Stimulated activated CD8-positive, alpha-beta memory T cell treated with anti-CD3 and anti-CD28 coated beads, Interleukin-15, amount 100 ng/mL, for 1 hour (primary cell): Measurements from ENCODE around the gene WWOX.

ENCODE experiments used
- DNase-seq: peaks from one replicate; pipeline ENCODE4 v3.0.0-alpha.2; 2020; ENCODE audit warnings: low read depth

The WWOX gene

DNA sequence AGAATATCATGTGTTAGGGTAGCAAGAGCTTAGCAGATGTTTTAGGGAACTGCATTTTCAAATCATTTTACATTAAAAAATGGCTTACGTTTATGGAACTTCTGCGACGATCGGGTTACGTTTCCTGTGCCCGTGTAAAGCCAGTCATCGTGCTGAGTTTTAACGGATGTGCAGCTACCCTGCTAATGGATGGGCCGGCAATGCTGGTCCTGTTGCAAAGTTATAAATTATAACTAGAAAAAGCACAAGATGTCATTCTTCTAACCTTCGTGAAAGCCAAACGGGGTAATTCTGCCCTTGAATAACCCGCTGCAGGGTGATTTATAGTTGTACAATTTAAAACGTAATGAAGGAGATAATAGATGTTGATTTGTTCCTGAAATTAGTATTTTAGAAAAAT, 339.2 kb downstream of the WWOX start:
- no peak for DNase-seq

- no peak for DNase-seq
Measured at GRCh38 chr16:78439646-78440045, 340.2 kb downstream of the WWOX start.

GRCh38 chr16:78441298-78441697, 341.8 kb downstream of the WWOX start:
- DNase-seq: no peak

DNA sequence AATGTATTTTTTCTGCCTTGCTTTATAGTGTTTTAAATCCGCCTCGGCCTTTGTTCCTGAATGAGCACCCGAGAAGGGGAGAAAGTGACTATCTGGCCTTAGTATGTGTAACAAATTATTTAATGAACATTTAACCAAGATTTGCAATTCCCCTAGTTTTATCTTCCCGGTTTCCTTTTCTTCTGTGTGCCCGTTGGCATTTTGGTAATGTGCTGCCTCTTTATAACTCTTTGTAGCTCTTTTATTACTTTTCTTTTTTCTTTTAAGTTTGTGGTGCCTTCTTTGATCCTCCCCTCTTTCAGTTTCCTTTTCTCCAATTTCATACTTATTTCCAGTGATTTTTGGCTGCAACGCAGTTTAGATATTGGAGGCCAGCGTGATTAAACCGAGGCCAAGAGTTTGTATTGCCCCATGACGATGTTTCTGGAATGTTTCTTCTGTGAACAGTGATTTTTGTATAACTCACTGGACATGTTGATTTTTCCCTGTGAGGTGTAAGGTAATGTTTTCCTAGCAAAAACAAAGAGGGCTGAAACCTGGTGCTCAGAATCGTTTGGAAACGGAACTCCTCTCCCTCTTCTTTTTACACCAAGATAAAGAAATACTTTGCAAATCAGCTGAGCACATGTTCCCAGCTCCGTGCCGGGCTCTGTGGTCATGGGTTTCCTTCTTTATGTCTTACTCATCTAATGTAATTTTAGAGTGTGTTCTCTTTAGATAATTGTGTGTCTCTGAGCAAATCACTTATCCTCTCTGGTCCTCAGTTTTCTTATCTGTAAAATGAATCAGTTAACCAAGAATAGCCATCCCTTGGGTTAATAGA, 344.3 kb downstream of the WWOX start:
- no peak for DNase-seq

DNA sequence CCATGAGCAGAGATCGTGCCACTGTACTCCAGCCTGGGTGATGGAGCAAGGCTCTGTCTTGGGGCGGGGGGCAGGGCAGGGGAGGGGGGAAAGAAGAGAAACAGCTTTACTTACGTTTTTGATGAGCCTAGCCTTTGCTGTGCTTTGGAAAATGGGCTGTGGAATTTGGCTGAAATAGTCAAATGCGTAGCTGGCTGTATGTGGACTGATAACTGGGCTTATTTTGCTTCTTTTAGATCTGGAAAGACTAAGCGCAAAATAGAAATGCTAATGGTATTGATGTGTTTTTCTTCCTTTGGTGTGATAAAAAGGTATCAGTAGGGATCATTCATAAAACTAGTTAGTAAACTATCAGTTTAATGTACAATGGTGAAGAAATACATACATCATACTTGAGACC, 346.4 kb downstream of the WWOX start:
- DNase-seq: no peak

GRCh38 chr16:78446486-78446885, 347.0 kb downstream of the WWOX start:
- no peak for DNase-seq

DNA sequence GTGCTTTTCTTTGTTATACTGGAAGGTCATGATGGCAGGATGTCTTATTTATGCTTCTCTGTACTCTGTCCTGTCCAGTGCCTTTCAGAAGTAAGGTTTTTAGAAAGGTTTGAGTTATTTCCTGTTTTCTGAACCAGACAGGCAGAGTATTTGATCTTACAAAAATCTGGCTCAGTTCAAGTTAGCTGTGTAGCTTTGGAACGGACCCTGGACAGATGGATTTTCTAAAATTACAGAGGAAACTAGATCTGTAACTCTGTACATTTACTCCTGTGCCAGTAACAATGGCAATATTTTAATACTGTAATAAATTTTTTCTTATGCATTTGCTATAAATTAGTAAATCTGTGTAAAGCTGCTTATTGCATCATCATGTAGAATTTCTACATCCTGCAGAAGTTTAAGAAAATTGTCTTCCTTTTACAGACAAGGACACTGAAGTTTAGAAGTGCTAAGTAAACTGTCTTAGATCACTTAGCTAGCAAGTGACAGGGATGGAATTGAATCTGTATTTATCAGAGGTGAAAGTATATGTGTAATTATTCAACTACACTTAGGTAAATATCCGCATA, 347.6 kb downstream of the WWOX start:
- DNase-seq: no peak

- no peak for DNase-seq
Measured at GRCh38 chr16:78448658-78449271, 349.3 kb downstream of the WWOX start.

DNA sequence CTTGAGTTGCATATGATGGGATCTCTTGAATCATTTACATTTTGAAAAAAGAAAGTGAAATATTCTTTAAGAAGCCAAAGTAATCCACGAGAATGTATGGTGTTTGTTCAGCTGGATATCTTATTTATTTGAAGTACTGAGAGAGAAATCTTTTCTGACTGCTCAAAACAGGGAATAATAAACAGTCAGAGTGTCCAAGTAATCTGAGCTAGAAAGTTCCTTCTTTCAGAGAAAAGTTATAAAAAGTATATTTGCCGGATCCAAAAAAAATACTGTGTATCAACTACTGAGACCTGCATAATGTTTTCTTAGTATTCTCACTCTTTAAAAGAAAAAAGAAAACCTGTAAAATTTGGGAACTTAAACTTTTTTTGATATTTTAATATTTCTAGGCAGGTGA, 350.8 kb downstream of the WWOX start:
- no peak for DNase-seq

- DNase-seq: no peak
Measured at GRCh38 chr16:78452025-78452555, 352.6 kb downstream of the WWOX start.

GRCh38 chr16:78455861-78456260, 356.4 kb downstream of the WWOX start:
- no peak for DNase-seq

- DNase-seq: no peak
Measured at GRCh38 chr16:78458588-78458987, 359.1 kb downstream of the WWOX start.

DNA sequence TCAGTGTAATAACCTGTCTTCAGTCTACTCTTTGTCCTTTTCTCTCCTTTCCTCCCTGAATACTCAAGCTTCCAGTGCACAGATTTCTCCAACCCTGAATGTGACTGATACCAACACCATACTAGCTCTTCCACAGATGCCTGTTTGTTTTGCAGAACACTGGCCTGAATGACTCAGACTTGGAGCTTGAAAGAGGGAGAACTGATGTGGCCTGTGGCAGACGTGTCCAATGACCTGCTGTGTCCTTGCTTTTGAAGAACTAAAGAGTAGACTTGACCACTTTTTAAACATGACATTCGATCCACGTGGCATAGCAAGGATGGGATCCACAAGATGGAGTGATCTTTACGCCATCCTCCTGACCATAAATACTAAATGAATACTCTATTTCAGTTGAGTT, 361.0 kb downstream of the WWOX start:
- DNase-seq: no peak

DNA sequence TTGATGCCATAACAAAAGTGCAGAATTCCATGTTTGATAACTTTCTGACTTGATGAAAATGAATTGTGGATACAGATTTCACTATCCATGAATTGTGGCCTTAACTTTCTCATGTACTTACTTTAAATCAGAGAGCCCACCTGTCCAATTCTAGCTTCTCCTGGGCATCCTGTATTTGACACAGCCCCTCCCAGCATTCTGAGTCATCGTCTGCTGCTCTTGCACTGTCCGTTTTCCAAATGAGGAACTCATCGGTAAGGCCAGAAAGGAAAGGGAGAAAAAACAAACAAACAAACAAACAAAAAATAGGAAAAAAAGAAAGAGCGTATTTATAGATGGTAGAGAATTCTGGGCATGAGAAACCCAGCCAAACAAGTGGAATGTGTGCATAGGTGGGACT, 361.6 kb downstream of the WWOX start:
- no peak for DNase-seq

DNA sequence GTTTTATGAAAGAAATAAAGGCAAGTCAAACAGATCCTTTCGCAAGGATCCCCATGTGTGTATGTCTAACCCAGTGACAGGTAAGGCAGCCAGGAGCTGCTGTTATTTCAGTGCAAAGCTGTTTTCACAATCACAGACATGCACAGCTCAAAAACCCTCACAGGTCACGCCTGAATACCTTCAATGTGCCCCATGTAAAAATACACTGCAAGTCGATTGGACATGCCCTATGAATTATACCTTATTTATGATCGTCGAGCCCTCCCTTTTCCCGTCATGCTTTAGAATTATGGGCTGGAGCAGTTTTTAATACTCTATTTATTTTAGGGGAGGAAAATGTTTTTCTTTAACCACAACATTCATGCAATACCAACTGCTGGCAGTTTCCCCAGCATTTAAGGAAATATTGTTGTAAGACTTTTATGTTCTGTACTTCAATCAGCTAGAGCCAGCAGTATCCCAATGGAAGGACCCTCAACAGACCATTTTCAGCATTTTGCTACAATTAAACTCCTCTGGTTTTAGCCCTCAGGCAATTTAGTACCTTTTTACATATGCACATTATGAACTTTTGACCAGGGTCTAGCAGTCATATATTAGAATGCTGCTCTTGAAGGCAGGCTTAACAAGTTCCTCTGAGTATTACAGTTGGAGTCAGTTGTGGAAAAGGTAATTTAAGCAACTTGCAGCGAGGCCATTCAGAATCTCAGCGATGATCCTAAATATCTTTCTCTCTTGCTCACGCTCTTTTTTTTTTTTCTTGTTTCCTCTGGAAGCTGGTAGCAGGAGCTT, 362.2 kb downstream of the WWOX start:
- no peak for DNase-seq

- no peak for DNase-seq
Measured at GRCh38 chr16:78462288-78463208, 363.1 kb downstream of the WWOX start.

DNA sequence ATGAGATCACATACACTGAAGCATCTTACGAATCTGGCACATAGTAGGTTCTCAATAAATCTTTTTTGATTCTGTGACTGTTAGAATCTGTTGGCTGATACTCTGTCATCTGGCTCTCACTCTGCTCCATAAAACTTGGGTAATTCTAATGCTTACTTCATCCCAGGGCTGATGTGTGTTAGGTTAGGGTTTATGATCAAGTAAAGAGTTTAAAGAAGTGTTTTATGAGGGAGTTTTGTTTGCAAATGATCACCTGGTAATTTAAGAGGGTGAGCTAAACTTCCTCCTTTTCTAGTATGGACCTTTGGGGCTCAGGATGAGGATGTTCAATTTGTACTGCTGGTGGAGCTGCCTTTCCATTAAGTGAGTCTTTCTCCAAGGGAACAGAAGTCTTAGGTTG, 364.1 kb downstream of the WWOX start:
- DNase-seq: no peak

- DNase-seq: no peak
Measured at GRCh38 chr16:78464833-78465232, 365.4 kb downstream of the WWOX start.

DNA sequence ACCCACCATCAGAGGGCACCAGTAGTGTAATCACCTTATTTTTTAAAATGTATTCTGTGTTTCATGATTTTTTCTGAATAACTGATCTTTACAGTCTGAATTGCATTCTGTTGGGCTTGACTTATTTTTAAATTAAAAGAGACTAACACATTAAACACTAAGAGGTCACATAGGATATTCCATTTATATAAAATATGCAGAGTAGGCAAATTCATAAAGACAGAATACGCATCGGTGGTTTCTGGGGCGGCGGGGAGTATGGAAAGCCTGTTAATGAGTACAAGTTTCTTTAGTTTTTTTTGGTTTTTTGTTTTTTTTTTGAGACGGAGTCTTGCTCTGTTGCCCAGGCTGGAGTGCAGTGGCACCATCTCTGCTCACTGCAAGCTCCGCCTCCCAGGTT, 366.3 kb downstream of the WWOX start:
- no peak for DNase-seq

DNA sequence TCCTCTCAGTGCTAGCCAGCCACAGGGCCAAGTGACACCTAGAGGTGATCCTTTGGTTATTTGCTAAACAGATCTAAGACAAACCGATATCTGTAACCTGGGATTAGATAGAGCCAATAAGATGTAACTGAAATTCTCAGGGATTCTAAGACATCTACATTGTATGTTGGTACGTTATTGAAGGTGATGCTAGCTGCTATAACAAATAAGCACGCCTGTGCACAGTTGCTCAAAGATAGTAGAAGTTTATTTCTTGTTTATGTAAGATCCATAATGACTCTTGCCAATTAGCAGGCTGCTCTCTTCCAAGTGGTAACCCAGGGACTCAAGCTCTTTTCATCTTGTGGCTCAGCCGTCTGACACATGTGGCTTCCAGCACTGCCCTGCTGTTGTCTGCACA, 370.3 kb downstream of the WWOX start:
- no peak for DNase-seq

- no peak for DNase-seq
Measured at GRCh38 chr16:78473031-78473699, 373.7 kb downstream of the WWOX start.
